ENCODE results near the gene SLC6A11. TPM values are rescaled to one million over a fixed set of nuclear protein-coding genes. Genes with fewer than 3 reads are reported as not detected.

The SLC6A11 gene
- total and polyA plus RNA-seq, 9 of the 15 experiments (the other 6 are each of a cell fraction or from before 2014, with no cell fraction given) = 0.04 TPM; not detected in 8

DNA sequence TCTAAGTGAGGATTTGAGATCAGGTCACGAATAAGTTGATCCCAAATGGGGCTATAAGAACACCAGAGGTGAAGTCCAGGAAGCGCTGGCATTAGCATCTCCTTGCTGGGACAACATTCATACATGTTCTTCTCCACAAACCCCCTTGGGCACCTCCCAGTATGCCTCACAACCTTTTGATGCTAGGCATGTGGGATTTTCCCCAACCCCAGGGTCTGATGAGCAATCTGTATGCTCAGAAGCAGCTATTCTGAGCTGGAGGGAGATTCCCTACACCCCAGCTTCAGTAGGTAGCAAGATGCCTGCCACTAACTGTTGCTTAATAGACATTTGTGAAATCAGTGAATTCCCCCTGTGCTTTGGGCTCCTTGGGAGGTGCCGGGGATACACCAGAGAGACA lies 32.2 kb downstream of the SLC6A11 start:
- no peak for DNase-seq (ENCODE audit: extremely low read depth in 1 of 4, low spot score in 3 of 4)
- no peak for ATAC-seq
- Histone ChIP-seq H3K4me3 (no peak overlapping the region), H3K4me2 (ENCODE audit: insufficient read depth, low read length) (no peak overlapping the region), H3K9me1 (ENCODE audit: control insufficient read depth, insufficient read depth, low read length) (no peaks in the 10 kb centered on the region), H3K36me3 (ENCODE audit: control insufficient read depth, insufficient read depth, low read length) (no peaks in the 10 kb centered on the region), H2AFZ (ENCODE audit: low read depth, low read length) (no peak overlapping the region), H3K27me3 (ENCODE audit: control insufficient read depth in 2 of 2, insufficient read depth in 2 of 2, low read length in 2 of 2) (peaks cover 7 to 47% of the 10 kb centered on the region in 2 experiments; a peak in 4 of 5 replicates), H3K9ac (ENCODE audit: insufficient read depth in 1 of 2, low read depth in 2 of 2, low read length in 2 of 2) (no peak overlapping the region), H3K9me3 (replicated peaks; ENCODE audit: control insufficient read depth, insufficient read depth, low read depth, low read length) (no peaks in the 10 kb centered on the region), H4K20me1 (replicated peaks; ENCODE audit: control insufficient read depth, insufficient read depth, low read length) (no peaks in the 10 kb centered on the region; the same call in 1 of the 2 replicates), H3K79me2 (ENCODE audit: control insufficient read depth, insufficient read depth, low read length) (no peaks in the 10 kb centered on the region), H3K4me1 (replicated peaks in 1 of 2; ENCODE audit: control insufficient read depth in 2 of 2, insufficient read depth in 2 of 2, low read length in 2 of 2) (no peaks in the 10 kb centered on the region), H3K27ac (ENCODE audit: extremely low read depth, low read depth, low read length) (no peak overlapping the region)
- in situ Hi-C loops (cut with MboI) = no loop called here
- intact Hi-C loops (cut with micrococcal nuclease) = no loop called here
- POLR2A ChIA-PET = no interaction called here
- FAIRE-seq = no peak
- CTCF ChIA-PET (ENCODE audit: low intra/inter-chr PET ratio) = no interaction called here
- TF ChIP-seq, protein P1, sequence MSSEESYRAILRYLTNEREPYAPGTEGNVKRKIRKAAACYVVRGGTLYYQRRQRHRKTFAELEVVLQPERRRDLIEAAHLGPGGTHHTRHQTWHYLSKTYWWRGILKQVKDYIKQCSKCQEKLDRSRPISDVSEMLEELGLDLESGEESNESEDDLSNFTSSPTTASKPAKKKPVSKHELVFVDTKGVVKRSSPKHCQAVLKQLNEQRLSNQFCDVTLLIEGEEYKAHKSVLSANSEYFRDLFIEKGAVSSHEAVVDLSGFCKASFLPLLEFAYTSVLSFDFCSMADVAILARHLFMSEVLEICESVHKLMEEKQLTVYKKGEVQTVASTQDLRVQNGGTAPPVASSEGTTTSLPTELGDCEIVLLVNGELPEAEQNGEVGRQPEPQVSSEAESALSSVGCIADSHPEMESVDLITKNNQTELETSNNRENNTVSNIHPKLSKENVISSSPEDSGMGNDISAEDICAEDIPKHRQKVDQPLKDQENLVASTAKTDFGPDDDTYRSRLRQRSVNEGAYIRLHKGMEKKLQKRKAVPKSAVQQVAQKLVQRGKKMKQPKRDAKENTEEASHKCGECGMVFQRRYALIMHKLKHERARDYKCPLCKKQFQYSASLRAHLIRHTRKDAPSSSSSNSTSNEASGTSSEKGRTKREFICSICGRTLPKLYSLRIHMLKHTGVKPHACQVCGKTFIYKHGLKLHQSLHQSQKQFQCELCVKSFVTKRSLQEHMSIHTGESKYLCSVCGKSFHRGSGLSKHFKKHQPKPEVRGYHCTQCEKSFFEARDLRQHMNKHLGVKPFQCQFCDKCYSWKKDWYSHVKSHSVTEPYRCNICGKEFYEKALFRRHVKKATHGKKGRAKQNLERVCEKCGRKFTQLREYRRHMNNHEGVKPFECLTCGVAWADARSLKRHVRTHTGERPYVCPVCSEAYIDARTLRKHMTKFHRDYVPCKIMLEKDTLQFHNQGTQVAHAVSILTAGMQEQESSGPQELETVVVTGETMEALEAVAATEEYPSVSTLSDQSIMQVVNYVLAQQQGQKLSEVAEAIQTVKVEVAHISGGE (CRISPR knock-in tag; IDR thresholded peaks at IDR 0.05) = no peak
- TF ChIP-seq ZBTB1 (CRISPR knock-in tag; IDR thresholded peaks at IDR 0.05; ENCODE audit: borderline replicate concordance, low read depth) (no peak), POLR3G (IDR thresholded peaks at IDR 0.05; ENCODE audit: extremely low read depth, insufficient read length, insufficient replicate concordance) (no peak), KDM5B (IDR thresholded peaks at IDR 0.05; ENCODE audit: insufficient replicate concordance, low read depth, low read length) (no peak)
- 2% methylated on average over 3 of the region's 3 CpGs for WGBS (ENCODE audit: insufficient coverage, low coverage, missing lambda C conversion rate)
- no TSS peak for BruUV-seq (replicated peaks)

Data from K562 (cell line).